Mesothelial cell of epicardium (in vitro differentiated cells): Measurements from ENCODE around the gene C10orf105. TPM values are rescaled to one million over a fixed set of nuclear protein-coding genes. Genes with fewer than 3 reads are reported as not detected.

Experiments
- DNase-seq, 2 experiments: peaks; one replicate each; pipeline ENCODE4 v3.0.0; 2021; ENCODE audit warnings: low spot score in 2 of 2; ENCODE audit not compliant: unreplicated experiment in 2 of 2
- H3K27ac Mint-ChIP-seq: 2 replicates; pipeline ENCODE4 v1.8.0; 2021; ENCODE audit warnings: mixed read lengths
- H3K27me3 Mint-ChIP-seq: 2 replicates; pipeline ENCODE4 v1.8.0; 2021; ENCODE audit warnings: low read depth, mixed read lengths
- H3K36me3 Mint-ChIP-seq: 2 replicates; pipeline ENCODE4 v1.8.0; 2021; ENCODE audit warnings: mixed read lengths
- H3K4me1 Mint-ChIP-seq: 2 replicates; pipeline ENCODE4 v1.8.0; 2021; ENCODE audit warnings: mixed read lengths
- H3K4me3 Mint-ChIP-seq: 2 replicates; pipeline ENCODE4 v1.8.0; 2021; ENCODE audit warnings: mild to moderate bottlenecking, moderate library complexity, mixed read lengths
- H3K9me3 Mint-ChIP-seq: 2 replicates; pipeline ENCODE4 v1.8.0; 2021; ENCODE audit warnings: mixed read lengths
- CTCF ChIP-seq: fragments of 200-600 bp; sonication (generic); IDR thresholded peaks from one replicate; pipeline ENCODE4 v1.5.0; 2021; ENCODE audit warnings: antibody characterized with exemption; ENCODE audit not compliant: unreplicated experiment
- total RNA-seq: library from RNA; stranded (reverse); gene quantifications from 3 replicates; pipeline ENCODE4 v1.2.1, GENCODE V29; 2021

Gene C10orf105
- total RNA-seq, 1 donor from 2014 or later, result 0.25 TPM

DNA sequence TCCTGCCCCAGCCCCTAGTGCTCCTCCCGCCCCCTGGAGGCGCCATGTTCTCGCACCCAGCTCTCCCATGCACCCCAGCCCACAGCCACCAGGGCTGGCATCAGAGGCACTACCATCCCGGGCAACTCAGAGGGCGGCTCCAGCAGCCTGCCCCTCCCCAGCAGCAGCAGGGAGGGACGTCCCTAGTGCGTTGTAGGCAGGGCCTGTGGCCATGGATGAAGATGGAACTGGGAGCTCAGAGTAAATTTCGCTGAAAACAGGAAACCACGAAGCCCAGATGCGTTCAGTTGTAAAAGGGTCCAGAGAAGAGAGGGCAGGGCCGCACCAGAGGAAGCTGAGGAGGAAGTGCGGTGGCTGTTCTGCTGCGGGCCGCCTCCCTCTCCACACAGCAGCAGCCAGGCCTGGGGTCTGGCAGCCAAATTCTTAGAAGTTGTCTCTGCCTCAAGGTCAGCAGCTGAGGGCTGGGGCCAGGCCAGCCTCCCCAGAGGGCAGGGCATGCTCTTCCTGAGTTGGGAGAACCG is 29.2 kb upstream of the C10orf105 start:
- H3K27ac Mint-ChIP-seq, result peak overlapping the region; percentile 86
- no peaks in the 10 kb centered on the region for H3K9me3 Mint-ChIP-seq
- no peak overlapping the region for H3K4me3 Mint-ChIP-seq
- no peaks in the 10 kb centered on the region for H3K27me3 Mint-ChIP-seq
- H3K4me1 Mint-ChIP-seq, result peaks cover 42% of the 10 kb centered on the region
- no peak for TF ChIP-seq CTCF
- no peak for DNase-seq
- H3K36me3 Mint-ChIP-seq, result no peaks in the 10 kb centered on the region

GRCh38 chr10:71747551-71748523 is 28.3 kb upstream of the C10orf105 start:
- DNase-seq, result no peak
- Mint-ChIP-seq H3K36me3 (no peaks in the 10 kb centered on the region), H3K27ac (peak overlapping the region; percentile 86), H3K4me3 (no peak overlapping the region), H3K27me3 (no peaks in the 10 kb centered on the region), H3K9me3 (no peaks in the 10 kb centered on the region), H3K4me1 (peaks cover 34% of the 10 kb centered on the region)
- TF ChIP-seq CTCF, result no peak

DNA sequence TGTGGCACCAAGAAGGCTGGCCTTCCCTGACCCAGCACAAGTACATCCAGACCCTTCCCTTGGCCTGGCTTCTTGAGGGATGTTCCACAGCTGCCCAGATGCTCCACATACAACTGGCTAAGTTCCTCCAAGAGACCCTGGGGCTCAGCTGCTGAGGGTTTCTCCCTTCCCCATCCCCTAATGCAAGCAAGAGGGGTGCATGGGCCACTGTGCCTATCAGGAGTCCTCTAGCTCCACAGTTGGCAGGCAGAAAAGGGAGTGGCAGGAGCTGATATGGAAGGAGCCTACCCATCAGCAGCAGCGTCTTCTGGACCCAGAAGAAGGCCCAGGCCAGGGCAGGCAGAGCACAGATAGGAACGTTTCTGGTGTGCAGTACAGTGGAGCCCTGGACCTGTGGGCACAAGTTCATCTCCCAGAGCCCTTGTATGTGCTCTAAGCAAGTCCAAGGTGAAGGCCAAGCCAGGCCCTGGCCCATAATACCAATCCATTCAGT is 27.5 kb upstream of the C10orf105 start:
- H3K27me3 Mint-ChIP-seq, result no peaks in the 10 kb centered on the region
- H3K4me3 Mint-ChIP-seq, result no peak overlapping the region
- H3K27ac Mint-ChIP-seq, result peak overlapping the region; percentile 86
- peaks cover 6% of the 10 kb centered on the region for H3K9me3 Mint-ChIP-seq
- no peak for TF ChIP-seq CTCF
- H3K4me1 Mint-ChIP-seq, result peaks cover 34% of the 10 kb centered on the region
- no peaks in the 10 kb centered on the region for H3K36me3 Mint-ChIP-seq
- no peak for DNase-seq

GRCh38 chr10:71746344-71747037 is 26.9 kb upstream of the C10orf105 start:
- no peaks in the 10 kb centered on the region for H3K36me3 Mint-ChIP-seq
- H3K4me3 Mint-ChIP-seq, result peak overlapping the region; percentile 8
- H3K27ac Mint-ChIP-seq, result peak overlapping the region; percentile 86
- H3K9me3 Mint-ChIP-seq, result peaks cover 6% of the 10 kb centered on the region
- peak in 1 of 2 experiments; percentile 49 for DNase-seq
- H3K4me1 Mint-ChIP-seq, result peaks cover 34% of the 10 kb centered on the region
- no peak for TF ChIP-seq CTCF
- H3K27me3 Mint-ChIP-seq, result no peaks in the 10 kb centered on the region

DNA sequence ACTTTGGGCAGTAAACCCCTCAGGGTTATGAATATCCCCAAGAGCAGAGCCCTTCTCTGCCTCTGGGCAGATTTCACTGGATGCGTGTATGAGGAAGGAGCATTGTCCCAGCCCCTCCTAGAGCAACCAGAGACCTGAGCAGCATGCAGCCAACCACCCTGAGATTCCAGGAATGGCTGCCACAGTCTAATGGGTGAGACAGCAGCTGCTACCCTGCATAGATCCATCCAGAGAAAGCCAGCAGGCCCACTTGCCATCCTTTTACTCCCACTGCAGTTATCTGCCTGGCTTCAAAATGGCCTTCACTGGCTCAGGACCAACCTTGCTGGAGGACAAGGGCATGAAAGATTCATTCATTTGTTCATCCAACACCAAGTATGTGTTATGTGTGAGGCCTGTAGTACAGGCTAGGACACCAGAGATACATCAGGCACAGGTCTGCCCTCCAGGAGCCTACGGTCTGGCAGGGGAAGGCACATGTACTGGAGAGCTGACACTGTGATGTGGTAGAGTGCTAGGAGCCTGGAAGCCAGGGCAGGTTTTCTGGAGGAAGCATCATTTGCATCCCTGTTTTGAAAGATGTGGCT is 26.2 kb upstream of the C10orf105 start:
- peaks cover 34% of the 10 kb centered on the region for H3K4me1 Mint-ChIP-seq
- no peak for DNase-seq
- H3K27ac Mint-ChIP-seq, result peak overlapping the region; percentile 86
- no peak overlapping the region for H3K4me3 Mint-ChIP-seq
- no peak for TF ChIP-seq CTCF
- H3K27me3 Mint-ChIP-seq, result no peaks in the 10 kb centered on the region
- peaks cover 6% of the 10 kb centered on the region for H3K9me3 Mint-ChIP-seq
- H3K36me3 Mint-ChIP-seq, result no peaks in the 10 kb centered on the region
